Tibial nerve (tissue), 4 donors: ENCODE measurements around the gene SUN5.

Experiments used
- EP300 ChIP-seq, 2 donors: sonication (generic); formaldehyde crosslinking; IDR thresholded peaks; one replicate each; pipeline ENCODE4 v1.6.1; 2017; ENCODE audit warnings: antibody characterized with exemption in 2 of 2, mild to moderate bottlenecking in 1 of 2
- POLR2A ChIP-seq, 2 donors: fragments of 450-650 bp; IDR thresholded peaks; one replicate each; pipeline ENCODE4 v1.6.1; 2017; ENCODE audit warnings: antibody characterized with exemption in 2 of 2, mild to moderate bottlenecking in 2 of 2, moderate library complexity in 2 of 2
- TF ChIP-seq, protein P1 (sequence below), 5 experiments: fragments of 200-600 bp in 3 of 5; fragments of 450-650 bp in 2 of 5; sonication (generic) in 3 of 5; IDR thresholded peaks; one replicate each; pipeline ENCODE4 v1.5.1; 2016 to 2019; ENCODE audit warnings: antibody characterized with exemption in 5 of 5, mild to moderate bottlenecking in 3 of 5, moderate library complexity in 2 of 5

DNA sequence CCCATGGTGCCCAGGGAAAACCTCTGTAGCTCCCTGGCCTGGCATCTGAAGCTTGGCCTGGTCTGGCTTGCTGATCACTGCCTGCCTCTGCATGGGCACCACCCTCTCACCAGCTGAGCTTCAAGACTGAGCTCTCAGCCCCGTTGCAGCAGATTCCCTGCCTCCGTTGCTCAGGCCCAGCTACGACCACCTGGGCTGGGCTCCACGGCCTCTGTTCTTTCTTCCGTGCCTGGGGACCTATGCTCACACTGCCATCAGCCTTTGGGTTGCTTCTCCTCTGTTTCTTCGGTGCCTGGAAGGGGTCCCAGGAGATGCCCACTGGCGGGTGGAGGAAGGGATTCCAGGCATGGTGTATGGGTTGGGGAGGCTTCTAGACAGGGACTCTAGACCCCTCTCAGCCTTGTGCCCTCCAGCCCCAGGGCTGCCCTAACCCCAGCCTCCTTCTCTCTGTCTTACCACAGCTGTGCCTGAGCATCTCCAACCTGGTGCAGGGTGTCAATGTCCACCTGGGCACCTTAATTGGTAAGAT is 12.4 kb upstream of the SUN5 start:
- TF ChIP-seq, protein P1, sequence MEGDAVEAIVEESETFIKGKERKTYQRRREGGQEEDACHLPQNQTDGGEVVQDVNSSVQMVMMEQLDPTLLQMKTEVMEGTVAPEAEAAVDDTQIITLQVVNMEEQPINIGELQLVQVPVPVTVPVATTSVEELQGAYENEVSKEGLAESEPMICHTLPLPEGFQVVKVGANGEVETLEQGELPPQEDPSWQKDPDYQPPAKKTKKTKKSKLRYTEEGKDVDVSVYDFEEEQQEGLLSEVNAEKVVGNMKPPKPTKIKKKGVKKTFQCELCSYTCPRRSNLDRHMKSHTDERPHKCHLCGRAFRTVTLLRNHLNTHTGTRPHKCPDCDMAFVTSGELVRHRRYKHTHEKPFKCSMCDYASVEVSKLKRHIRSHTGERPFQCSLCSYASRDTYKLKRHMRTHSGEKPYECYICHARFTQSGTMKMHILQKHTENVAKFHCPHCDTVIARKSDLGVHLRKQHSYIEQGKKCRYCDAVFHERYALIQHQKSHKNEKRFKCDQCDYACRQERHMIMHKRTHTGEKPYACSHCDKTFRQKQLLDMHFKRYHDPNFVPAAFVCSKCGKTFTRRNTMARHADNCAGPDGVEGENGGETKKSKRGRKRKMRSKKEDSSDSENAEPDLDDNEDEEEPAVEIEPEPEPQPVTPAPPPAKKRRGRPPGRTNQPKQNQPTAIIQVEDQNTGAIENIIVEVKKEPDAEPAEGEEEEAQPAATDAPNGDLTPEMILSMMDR (IDR thresholded peaks at IDR 0.05), result no peak
- TF ChIP-seq POLR2A (IDR thresholded peaks at IDR 0.05), result no peak
- TF ChIP-seq EP300 (IDR thresholded peaks at IDR 0.05), result no peak
